NAMALWA (cell line): ENCODE data around the gene KLHDC8A.
"Not testable (repeated sequence)": the region's sequence is repeated elsewhere in the genome, so short reads cannot be mapped to it uniquely, and the experiment has no call there.

ENCODE experiments used
- DNase-seq: peaks from one replicate; pipeline ENCODE4 v3.0.0-alpha.2; 2015; ENCODE audit warnings: low spot score

KLHDC8A gene

GRCh38 chr1:205318231-205318991 lies 38.3 kb downstream of the KLHDC8A start:
- no peak for DNase-seq

DNA sequence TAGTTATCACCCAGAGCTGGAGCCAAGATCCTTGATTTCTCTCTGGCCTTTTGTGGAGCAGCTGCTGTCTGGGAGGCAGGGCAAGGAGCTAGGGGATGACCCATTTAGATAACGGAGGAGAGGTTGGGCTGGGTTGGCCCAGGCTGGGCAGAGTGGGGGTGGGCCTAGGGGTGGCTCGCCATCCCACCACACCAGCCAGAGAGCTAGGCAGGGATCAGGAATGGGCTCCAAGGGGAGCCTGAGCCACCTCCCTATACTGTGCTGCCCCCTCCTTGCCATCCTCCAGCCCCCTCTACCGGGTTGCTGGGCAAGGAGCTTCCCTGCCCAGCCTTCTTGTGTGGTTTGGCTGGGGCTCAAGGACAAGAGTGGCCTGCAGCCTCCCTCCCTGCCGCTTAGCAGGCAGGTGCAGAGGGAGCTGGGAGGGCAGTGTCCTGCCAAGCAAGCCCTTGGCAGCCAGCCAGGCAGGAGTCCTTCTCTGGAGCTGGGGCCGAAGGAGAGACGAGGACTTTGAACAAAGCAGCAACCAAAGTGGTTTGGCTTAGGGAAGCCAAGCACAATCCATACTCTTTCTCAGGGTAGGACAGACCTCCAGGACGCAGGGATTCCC lies 39.3 kb downstream of the KLHDC8A start:
- no peak for DNase-seq

DNA sequence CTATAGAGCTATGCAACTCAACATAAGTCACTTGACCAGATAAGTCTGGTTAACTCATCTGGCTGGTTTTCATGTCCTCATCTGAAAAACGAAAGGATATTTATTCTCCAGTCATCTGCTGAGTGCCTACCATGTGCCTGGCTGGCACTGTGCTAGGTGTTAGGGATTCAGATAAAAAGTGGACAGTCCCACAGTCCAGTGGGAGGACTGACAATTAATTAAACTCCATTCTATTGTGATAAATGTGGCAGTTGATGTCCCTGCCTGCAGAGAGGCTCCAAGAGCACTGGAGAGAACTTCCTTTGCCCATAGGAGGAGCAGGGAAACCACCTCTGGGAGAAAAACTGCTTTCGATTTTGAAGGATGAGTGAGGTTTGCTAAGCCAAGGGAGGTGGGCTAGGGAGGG lies 40.6 kb downstream of the KLHDC8A start:
- DNase-seq: no peak

DNA sequence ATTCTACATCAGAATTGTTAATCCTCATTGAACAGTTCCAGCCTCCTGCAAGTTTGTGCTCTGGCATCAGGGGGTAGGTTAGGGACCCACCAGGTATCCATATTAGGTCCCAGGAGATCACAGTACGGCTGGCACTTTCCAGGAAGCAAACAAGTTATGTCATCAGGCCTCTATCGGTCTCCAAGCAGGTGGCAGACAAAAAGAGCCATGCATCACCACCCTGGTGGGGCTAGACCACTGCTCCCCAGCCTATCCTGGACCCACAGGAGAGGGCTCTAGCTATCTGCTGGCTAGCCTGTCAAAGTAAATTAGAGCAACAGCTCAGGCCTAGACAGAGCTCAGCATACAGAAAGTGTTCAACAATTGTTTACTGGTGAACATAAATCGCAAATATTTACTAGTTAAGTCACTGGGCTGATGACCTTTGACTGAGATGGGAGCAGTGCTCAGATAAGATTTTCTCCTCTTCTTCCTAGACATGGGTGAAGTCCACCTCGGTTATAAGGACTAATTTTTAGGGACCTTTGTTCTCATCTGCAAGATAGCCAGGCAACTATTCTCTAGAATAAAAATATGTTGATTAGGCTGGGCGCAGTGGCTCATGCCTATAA lies 41.6 kb downstream of the KLHDC8A start:
- peak; percentile 62 for DNase-seq

DNA sequence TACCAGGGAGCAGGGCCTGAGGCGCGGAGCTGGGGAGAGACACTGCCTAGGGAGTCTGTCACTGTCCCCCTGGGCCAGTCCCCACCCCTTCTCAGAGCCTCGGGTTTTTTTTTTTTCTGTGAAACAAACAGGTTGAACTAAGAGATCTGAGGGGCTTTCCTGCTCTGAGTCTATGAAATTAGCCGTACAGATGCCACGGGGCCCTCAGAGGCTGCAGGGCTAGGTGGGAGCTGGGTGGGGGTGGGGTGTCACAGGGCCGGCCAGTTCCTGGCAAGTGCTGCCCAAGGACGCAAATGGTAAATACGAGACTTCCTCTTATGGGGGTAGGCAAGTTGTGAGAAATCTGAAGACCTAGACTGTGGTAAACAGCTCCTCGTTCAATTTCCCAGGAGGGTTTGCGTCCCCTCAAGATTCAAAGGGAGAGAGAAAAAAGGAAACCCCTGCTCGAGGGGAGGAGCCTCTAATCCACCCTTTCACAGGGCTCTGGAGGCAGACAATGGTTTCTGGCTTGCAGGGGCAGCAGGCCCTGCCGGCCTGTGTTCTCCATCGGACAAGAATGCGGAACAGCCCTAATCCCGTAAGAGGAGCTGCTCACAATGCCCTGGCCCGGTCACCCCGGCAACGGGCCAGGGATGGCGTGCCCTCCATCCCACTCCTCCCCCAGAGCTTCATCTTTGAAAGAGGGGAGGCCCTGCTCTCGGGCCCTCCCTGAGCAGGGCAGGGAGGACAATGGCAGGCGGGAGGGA lies 43.0 kb downstream of the KLHDC8A start:
- peak; percentile 82 for DNase-seq

DNA sequence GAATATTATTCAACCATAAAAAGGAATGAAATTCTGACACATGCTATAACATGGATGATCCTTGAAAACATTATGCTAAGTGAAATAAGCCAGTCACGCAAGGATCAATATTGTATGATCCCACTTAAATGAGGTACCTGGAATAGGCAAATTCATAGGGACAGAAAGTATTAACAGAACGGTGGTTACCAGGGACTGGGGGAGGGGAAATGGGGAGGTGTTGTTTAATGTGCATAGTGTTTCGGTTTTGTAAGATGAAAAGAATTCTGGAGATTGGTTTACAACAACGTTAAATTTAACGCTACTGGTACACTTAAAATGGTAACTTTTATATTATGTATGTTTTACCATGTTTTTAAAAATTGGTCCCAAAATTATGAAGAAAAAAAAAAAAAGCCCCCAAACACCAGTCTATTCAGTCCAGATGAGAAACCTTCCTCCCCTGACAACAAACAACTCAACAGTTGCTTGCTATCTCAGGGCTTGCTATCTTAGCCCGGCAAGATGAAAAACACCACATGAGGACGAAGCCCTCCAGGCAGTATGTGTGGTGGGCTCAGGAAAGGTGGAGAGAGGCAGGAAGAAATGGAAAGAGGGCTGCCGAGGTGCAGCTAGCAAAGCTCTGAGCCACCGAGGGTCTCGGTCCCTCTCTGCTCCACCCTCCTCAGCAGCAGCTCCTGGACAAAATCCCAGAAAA lies 43.7 kb downstream of the KLHDC8A start:
- no peak for DNase-seq

DNA sequence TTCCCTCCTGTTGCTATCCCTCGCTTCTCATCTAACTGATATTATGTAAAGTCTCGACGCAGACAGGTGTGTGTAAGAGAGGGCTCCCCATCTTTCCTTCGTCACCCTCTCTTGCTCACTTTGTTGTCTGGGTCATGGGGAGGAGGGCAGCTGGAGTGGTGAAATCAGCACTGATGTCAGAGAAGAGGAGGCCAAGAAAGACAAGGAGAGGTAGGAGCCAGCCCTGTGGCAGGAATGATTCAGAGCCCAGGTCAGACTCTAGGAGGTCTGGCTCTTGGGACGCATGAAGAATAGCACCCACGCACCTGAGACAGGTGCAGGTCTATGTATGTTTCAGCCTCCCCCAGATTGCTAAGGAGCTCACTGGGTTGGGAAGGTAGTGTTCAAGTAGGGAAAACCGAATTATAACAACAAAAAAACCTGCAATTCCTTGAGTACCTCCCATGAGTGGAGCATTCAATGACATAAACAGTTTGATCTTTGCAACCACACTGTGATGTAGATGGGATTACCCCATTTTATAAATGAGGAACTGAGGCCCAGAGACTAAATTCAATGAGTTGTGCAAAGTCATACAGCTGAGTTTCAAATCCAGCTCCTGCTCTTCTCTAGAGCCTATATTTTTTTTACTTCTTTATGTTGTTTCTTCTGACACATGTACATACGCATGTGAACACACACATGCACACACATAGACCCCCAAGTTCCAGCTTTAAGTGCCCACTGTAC lies 45.6 kb downstream of the KLHDC8A start:
- no peak for DNase-seq

DNA sequence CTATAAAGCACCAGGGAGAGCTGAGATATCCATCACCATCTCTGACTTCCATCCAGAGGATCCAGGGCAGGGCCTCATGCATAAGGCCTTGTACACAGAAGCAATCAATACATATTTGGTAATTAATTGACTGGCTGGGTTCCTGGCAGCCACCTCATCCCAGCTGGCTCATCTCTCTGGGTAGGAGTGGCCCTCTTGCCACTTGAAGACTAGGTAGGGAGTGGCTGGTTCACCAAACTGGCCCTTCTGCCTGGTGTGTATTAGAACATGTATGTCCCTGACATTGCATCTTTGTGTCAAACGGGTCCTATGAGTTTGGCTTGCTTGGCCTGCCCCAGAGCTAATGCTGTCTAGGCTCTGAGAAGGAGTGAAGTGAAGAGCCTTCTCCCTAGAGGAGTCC lies 47.0 kb downstream of the KLHDC8A start:
- DNase-seq: no peak

- DNase-seq: no peak
These were observed 49.7 kb downstream of the KLHDC8A start for GRCh38 chr1:205306929-205307566.

GRCh38 chr1:205304695-205305070 lies 52.0 kb downstream of the KLHDC8A start:
- DNase-seq: no peak

GRCh38 chr1:205304046-205304694 lies 52.6 kb downstream of the KLHDC8A start:
- DNase-seq: no peak

DNA sequence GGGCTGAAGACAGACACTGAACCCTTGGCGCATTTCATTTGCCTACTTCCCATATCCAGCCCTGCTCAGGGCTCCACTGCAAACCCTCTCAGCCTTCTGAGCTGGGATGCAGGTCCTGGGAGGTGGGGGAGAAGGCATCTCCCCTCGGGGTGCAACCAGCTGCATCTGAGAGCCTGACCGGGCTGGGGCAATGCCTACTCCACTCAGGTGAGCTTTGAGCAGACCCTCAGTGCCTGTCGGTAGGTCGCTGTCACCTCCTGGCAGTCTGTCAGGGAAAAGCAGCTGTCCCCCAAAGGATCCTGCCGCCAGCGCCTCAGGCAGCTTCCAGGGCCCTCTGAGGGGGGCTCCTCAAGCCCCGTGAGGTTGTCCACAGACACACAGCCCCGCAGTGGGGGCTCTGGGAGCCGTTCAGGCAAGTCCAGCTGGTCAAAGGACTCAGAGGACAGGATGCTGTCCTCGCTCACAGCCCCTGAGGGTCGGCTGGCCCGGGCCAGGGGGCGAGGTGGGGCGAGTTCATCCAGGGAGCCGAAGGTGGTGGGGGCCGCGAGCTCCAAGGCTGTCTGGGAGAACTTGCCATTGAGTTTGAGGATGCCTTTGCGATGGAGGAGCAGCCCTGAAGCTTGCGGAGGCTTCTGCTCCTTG lies 53.4 kb downstream of the KLHDC8A start:
- DNase-seq: no peak

GRCh38 chr1:205301842-205302588 lies 54.7 kb downstream of the KLHDC8A start:
- DNase-seq: no peak

DNA sequence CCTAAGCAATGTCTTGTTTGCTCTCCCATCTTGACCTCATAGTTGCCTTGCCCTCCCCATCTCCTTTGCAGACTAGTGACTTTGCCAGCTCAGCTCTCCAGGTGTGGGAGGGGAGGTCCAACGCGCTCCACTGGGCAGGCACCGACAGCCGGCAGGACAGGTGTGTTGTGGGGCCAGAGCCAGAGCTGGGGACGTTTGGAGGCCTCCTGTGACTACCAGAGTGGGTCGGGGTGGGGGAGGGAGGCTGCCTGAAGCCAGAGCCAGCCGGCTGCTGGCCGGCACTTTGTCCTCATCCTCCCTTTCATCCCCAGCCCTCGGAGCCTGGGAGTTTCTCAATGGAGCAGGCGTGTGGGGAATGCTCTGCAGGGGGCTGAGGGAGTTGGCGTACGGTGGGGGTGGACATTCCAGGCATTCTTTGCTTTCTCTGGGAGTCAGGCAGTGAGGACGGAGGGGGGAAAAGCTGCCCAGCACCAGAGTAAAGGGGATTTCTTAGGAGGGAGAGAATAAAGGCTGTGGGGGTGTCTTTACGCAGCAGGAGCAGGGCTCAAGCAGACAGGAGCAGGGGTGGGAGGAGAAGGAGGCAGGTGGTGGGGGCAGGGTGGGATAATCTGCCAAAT lies 55.4 kb downstream of the KLHDC8A start:
- peak; percentile 67 for DNase-seq

- no peak for DNase-seq
These were observed 56.6 kb downstream of the KLHDC8A start for GRCh38 chr1:205300149-205300548.

DNA sequence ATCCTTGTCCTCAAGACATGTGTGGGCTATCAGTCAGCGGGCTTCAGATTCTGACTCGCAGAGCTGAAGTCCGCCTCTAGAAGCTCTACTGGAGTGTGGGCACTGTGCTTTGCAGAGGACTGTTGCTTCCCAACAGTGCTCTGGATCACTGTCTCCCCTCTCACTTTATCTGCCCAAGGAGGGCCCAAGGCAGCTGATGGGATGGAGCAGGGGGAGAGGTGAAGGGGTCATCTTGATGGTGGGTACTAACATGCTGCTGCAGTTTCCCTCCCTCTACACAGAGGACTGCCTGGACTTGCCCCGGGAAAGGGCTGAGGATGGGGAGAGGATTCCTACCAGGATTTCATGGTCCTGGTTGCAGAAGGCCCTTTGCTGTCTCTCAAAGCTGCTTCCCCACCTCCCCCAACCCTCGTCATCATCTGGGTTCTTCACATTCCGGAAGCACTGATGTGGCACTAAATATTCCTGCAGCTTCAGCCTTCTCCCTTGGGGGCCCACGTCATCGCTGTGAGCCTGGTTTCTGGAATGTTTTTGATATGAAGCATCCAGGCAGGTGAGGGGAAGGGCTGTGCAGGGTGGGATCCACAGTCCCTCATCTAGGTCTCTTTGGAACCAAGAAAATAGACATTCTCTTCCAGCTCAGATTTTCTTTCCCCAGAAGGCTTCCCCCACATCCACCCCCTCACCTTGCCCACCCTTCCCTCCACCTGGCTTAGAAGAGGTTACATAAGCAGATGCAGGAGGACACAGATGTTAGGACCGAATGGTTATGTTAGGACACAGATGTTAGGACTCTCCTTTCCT lies 58.3 kb downstream of the KLHDC8A start:
- DNase-seq: no peak

- DNase-seq: not testable (repeated sequence)
These were observed 59.1 kb downstream of the KLHDC8A start for GRCh38 chr1:205297546-205298177.
